Suppressor macrophage treated with lipopolysaccharide for 1 hour (primary cell): ENCODE data around the gene SLC12A7.

Source experiments
- DNase-seq, 3 donors: peaks; one replicate each; pipeline ENCODE4 v3.0.0-alpha.2; 2020 to 2022

Gene SLC12A7

DNA sequence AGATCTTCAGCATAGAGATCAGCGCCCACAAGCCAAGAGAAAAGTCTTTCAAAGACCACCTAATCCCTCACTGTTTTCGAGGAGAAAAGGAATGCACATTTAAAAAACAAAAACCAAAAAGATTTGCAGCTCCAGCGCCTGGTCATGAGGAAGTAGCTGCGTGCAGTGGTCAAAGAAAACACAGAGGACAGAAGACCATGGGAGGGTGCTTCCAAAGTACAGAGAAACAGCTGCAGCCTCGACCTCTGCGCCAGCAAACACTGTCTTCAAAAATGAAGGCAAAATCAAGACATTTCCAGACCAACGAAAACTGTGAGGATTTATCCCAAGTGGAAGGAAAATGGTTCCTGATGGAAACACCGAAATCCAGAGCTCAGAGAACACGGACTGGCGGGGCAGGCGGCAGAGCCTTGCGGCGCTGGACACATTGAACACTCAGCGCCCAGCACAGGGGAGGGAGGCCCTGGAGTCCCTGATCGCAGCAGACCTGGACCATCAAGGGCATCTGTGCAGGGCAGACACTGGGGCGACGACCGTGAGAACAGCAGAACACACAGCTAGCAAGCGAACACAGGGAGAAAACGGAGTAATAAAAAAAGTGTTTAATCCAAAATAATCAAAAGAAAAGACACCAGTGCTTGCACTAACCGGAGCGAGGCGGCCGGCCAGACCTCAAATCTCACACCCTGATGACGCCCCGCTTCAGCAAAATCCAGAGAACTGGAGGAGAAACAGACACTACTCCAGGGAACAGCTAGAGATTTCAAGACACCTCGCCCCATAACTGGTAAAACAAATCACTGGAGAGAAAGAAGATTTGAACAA is 12.6 kb upstream of the SLC12A7 start:
- DNase-seq = no peak

DNA sequence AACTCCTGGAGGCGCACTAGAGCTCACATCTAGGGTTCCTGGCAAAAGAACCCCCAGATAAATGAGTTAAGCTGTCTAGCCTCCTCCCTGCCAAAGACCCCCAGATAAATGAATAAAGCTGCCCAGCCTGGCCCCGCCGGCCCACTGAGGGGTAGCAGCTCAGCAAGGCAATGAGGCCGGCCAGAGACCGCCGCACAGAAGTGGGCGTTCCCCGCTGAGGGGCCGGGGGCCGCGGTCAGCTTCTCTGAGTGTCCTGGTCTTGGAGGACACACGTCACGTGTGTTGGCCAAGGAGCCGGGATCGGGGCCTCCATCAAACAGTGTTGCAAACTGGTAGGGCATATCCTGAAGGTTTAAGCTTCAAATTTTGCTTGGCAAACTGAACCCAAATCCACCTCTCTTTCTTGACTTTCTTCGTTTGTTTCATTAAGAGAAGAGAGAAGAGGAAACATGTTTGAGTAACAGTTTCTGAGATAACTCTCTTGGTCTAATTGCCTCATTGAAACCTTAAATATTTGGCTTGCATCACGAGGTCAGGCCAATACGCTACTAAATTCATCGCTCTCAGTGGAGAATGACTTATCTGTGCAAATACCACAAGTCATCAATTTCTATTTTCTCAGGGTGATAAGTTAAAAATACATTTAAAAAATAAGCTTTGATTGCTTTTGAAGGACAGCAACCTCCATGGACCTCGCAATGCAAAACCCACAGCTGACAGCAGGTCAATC is 11.7 kb upstream of the SLC12A7 start:
- DNase-seq = no peak

GRCh38 chr5:1122511-1123294 is 10.8 kb upstream of the SLC12A7 start:
- DNase-seq = no peak

- no peak for DNase-seq
These were observed 10.0 kb upstream of the SLC12A7 start for GRCh38 chr5:1121891-1122290.

GRCh38 chr5:1121044-1121443 is 9.2 kb upstream of the SLC12A7 start:
- no peak for DNase-seq

DNA sequence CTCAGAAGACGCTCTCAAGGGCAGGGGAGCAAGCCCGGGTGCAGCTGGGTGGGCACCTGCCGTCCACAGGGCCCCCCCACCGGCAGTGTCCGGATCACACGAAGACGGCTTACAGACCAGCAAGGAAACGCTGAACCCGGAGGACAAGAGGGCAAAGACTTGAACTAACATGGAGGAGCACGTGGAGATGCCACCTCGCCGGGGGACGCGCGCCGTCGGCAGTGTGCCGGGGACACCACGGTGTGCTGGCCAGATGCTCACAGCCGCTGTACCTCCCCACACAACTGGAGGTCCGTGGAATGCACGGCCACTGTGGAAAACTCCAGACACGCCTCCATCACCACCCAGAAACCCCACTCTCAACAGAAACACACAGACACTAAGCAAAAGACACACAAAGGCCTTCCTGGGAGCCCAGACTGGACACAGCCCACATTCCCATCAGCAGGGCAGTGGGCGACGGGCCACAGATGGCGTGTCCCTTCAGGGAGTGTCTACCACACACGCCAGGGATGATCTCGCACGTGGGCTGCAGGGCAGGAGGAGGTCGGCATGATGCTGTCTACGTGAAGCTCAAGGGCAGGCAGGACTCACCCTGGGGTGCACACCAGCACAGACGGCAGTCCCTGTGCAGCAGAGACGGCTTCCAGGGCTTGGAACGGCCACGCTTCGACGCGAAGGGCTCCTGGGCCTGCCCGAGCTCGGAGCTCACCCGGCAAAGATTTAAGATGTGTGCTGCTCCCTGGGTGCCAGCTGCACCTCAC is 8.6 kb upstream of the SLC12A7 start:
- no peak for DNase-seq

- no peak for DNase-seq
These were observed 7.5 kb upstream of the SLC12A7 start for GRCh38 chr5:1119312-1119831.

GRCh38 chr5:1118738-1119137 is 6.9 kb upstream of the SLC12A7 start:
- DNase-seq = no peak

DNA sequence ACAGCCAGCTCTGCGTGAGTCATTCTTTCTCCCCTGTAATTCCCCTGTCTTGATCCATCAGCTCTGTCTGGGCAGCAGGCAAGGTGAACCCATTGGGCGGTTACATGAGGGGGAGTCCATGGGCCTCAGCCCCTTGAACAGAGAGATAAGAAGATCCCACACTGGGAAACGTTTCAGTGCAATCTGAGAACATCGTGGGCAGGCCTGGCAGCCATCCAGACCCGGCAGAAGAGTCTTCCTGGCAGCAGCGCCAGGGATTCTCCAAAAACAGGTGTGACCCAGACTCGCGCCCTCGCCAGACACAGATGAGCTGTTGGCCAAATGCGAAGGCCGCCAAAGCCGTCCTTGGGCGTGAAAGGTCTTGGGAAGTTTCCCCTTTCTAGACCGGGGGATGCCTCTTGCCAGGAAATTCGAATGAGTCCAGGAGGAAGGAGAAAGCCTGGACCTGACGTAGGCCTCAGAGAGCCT is 6.4 kb upstream of the SLC12A7 start:
- peak in 2 of 3 donors; percentile 35 to 46 for DNase-seq

DNA sequence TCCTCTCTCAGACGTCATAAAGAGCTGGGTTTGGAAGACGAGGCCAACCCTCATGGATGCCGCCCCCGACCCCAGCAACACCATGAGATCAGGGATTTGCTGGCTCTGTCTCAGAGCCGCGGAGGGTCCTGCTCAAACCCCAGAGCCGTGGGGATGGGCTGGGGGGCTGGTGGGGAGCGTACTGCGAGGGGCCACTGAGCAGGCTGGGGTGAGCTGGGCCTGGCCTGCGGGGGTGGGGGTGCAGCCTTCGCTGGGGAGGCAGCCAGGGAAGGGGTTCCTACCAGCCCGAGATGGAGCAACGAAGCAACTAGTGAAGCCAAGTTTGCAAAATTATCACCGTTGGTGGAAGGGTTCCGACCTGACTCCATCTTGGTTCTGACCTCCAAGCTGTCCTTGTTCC is 5.1 kb upstream of the SLC12A7 start:
- DNase-seq = no peak

DNA sequence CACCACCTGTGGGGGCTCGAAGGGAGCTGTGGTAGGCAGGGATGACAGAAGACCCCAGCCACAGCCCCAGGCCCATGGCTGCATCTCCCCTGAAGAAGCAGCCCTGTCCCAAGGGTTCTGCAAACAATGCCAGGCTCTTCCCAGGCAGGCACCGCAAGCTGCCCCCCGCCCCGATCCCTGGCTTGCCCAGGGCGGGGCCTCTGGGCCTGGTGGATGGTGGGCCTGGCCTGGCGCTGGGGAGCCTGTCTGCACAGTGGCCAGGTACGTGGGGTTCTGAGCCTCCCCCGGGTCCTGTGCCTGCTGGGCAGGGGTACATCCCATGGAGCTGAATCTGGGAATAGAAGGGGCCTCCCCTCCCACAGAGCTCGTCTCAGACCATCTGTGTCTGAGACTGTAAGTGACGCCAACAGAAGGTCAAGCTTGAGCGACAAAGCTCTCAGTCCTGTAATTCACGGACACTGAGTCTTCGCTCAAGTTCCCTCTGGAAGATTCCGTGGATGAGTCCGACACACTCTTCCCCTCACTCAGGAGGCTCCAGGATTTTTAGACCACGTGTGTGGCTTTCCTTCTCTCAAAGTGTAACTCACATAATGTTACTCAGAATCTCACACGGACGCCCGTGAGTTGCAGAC is 4.4 kb upstream of the SLC12A7 start:
- DNase-seq = no peak

- DNase-seq = no peak
These were observed 3.4 kb upstream of the SLC12A7 start for GRCh38 chr5:1115123-1115815.

DNA sequence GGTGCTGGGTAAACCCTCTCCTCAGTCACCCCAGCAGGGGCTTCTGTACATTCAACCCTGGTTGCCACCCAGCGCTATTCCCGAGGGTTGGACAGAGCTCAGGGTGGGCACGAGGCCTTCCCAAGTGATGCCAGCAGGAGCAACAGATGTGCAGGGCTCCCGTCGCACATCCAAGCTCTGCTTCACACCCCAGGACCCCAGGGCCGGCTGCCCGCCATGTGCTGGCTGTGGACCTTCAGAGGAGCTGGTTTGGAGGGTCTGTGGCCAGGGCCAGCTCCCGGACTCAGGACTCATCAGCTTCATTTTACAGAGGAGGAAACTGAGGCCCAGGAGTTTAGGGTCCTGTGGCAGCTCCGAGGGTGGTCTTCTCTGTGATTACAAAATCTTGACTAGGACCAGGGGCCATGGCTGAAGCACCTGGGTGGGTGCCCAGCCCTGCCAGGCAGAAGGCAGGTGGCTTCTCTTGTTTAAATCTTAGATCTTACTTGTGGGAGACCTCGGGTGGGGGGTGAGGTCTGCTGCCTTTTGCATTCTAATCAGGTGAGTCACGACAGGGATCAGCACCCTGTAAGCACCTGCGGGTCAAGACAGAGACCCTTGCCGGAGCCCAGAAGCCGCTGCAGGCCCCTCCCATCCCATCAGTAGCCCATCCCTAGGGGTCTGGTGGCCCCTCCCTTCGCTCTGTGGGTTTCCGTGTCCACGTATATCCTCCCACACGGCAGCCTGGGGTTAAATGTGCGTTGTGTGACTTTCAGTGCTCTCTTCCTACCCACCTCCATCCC is 2.1 kb upstream of the SLC12A7 start:
- DNase-seq = no peak

DNA sequence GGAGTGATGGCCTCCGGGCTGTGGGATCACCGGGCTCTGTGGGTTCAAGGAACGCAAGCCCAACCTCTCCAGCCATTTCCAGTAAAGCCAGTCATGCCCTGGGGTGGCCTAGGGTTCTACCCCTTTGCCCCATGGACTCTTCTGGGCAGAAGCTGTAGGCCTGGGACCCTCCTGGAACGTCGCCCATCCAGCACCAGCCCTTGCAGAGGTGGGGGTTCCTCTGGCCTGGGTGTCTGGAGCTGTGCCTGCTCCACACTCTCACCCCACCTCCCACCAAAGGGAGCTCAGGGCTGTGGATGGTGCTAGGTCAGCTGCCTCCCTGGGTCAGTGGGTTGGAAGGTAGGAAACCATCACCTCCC is 1.4 kb upstream of the SLC12A7 start:
- no peak for DNase-seq

- no peak for DNase-seq
These were observed 901 bp upstream of the SLC12A7 start for GRCh38 chr5:1112596-1113331.

DNA sequence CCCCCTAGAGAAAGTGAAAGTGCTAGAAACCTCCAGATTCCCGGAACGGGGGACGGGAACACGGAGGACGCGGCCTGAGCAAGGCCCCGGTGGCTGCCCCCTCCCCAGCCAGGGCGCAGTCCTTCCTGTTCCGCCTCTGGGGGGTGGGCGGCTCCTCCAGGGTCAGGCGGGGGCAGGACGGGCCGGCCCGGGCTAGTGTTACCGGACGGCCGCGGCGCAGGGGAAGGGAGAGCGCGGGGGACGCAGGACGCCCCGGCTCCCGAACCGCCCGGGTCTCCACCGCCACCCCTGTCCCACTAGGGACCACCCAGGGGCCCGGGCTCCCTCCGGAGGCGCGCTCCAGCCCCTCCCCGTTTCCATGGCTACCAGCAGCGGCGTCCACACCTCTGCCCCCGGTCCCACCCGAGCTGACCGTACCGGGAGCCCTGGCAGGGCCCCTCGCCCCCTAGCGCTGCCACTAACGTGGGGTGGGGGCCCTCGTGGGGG is 579 bp downstream of the SLC12A7 start:
- peak; percentile 50 to 81 (median 64) for DNase-seq

DNA sequence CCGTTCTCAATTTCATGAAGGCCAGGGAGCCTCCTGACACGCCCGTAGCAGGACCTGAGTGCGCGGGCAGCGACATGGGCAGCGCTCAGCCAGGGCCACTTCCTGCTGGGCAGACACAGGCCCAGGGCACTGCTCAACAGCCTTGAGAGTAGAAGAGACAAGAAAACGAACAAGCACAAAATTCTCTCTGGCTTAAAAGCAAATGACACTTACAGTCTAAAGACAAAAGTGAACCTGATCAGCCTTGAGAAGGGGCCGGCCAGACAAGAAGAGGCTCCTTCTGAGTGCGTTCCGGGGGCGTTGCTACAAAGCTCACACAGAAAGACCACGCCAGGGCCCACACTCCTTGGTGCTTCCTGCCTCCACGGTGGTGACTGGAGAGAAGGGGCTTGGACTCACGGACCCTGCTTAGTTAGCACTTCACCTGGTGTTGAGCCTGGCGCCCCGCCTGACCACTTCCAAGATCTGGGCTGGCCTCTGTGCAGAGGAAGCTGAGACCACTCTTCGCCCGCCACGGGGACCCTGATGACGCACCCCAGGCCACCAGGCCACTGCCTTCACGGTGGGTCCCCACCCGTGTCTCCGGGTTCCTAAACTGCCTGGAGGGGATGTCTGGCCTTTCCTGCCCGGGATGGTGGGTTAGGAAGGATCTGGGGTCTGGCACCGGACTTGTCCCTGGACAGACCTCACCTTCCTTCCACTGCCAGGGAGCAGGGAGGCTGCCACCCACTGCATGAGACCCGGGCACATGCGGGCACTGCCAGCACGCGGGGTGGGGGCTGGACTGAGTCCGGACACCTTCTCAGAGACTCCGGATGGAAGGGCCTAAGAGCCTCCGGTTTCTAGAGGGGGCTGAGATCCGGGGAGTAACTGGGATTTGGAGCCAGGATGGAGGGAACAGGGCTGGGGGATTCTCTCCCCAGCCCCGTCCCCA is 1.3 kb downstream of the SLC12A7 start:
- DNase-seq = peak; percentile 27 to 69 (median 53)

DNA sequence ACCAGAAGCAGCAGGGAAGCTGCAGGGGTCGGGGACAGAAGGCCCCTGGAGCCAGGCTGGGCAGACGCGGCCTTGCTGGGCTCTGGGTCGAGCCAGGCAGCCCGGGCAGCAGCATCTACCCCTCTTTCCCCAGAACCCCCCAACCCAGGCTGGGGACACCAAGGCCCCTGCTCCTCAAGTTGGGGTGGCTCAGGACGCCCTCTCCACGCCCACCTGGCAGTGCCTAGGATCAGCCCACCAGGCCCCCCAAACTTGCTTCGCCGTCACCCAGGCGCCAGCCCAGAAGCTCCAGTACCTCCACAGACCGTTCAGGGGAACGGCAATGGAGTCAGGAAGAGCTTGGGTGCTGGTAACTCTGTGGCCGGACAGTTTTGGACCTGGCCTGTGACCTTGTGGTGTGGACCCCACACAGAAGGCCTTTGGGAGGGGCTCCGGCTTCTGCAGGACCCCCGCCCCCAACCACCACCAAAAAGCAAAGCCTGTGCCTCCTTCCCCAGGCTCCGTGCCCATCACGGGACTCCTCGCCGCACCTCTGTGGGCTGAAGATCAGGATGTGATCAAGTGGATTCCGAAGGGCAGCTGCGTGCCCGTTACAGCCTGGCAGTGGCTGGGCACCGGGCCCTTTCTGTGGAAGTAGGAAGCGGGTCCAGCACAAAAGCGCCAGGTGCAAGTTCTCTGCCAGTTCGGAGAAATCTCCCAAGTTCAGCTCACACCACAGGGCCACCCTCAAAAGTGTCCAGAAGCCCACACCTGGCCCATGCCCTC is 2.1 kb downstream of the SLC12A7 start:
- DNase-seq = no peak
